ENCODE measurements around the gene ST6GALNAC1. TPM values are rescaled to one million over a fixed set of nuclear protein-coding genes. Genes with fewer than 3 reads are reported as not detected.

The ST6GALNAC1 gene, protein sequence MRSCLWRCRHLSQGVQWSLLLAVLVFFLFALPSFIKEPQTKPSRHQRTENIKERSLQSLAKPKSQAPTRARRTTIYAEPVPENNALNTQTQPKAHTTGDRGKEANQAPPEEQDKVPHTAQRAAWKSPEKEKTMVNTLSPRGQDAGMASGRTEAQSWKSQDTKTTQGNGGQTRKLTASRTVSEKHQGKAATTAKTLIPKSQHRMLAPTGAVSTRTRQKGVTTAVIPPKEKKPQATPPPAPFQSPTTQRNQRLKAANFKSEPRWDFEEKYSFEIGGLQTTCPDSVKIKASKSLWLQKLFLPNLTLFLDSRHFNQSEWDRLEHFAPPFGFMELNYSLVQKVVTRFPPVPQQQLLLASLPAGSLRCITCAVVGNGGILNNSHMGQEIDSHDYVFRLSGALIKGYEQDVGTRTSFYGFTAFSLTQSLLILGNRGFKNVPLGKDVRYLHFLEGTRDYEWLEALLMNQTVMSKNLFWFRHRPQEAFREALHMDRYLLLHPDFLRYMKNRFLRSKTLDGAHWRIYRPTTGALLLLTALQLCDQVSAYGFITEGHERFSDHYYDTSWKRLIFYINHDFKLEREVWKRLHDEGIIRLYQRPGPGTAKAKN
- total RNA-seq = 1 to 10 TPM in 1 of 2 donors, under 1 TPM in 1; 0.44 to 1.8 TPM

DNA sequence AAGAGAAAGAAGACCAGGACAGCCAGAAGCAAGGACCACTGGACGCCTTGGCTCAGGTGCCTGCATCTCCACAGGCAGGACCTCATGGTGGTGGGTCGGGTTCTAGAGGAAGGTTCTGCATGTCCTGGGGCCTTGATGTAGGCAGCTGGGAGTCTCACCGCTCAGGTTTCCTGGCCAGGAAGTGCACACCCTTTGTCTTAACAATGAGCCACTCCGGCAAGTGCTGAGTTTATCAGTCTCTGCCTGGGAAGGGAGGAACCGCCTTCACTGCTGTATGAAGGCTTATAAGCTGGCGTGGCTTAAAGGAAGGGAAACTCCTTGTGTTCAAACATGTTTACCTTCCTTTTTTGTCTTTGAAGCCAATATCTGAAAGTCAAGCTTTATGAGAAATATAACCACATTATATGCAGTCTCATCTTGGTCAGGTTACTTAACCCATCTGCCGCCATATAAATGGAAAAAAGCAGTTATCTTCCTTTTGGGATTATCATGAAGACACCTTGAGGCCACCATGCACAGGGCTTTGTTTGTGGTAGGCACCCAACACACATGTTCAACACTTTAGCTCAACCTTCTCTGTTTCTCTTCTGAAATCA lies at the start of gene ST6GALNAC1:
Gene ST6GALNAC1 (minus strand): TSS at position 205 of the 596 bp plus-strand sequence. CDS start 119 bp downstream, at position 86.
- Mint-ChIP-seq H3K27ac (no peak within 1 kb of the TSS), H3K4me1 (ENCODE audit: low read depth) (peaks cover 22% of the 10 kb centered on the region), H3K36me3 (ENCODE audit: insufficient read depth in 2 of 2) (peaks cover 0 to 4% of the 10 kb centered on the region in 2 donors), H3K9me3 (no peaks in the 10 kb centered on the region), H3K27me3 (ENCODE audit: low read depth) (no peaks in the 10 kb centered on the region), H3K4me3 (peak within 1 kb of the TSS; percentile 28 to 68)
- peak; percentile 44 to 65 for ATAC-seq (replicated peaks in 1 of 2)
- peak in 1 of 2 donors; percentile 20 for DNase-seq

DNA sequence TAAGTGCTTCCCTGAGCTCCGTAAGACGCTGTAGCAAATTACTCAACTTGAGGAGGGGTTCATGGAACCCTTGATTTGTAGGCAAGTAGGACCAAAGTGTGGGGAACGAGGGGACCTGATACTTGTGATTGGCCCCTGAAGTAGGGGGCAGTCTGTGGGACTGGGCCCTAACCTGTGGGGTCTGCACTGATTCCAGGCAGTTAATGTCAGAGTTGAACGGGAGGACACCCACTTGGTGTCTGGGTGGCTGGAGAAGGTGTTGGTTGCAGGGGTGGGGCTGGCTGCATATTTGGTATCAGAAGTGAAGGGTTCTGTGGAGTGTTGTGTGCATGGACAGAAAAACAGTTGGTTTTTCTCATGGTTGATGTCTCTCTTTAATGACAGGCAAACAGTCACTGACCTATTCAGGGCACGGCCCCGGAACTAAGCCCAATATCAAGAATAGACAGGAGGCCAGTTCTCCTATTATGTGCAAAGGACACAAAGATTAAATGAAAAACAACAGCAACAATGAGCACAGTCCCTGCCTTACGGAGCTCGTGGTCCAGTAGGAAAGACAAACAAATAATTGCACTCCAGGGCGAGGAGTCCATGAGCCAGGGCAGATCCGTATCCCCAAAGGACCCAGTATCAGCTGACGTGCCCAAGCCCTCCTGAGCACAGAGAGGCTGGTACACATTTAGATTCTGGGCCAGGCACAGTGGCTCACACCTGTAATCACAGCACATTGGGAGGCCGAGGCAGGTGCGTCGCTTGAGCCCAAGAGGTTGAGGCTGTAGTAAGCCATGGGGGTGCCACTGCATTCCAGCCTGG lies 48.0 kb upstream of the ST6GALNAC1 start:
- no peaks in the 10 kb centered on the region for H3K36me3 Mint-ChIP-seq (ENCODE audit: insufficient read depth in 2 of 2)
- no peak overlapping the region for H3K27ac Mint-ChIP-seq
- no peaks in the 10 kb centered on the region for H3K27me3 Mint-ChIP-seq (ENCODE audit: low read depth)
- peaks cover 6% of the 10 kb centered on the region for H3K4me1 Mint-ChIP-seq (ENCODE audit: low read depth)
- no peaks in the 10 kb centered on the region for H3K9me3 Mint-ChIP-seq
- H3K4me3 Mint-ChIP-seq = no peak overlapping the region
- ATAC-seq (replicated peaks in 1 of 2) (no peak), DNase-seq (no peak)

DNA sequence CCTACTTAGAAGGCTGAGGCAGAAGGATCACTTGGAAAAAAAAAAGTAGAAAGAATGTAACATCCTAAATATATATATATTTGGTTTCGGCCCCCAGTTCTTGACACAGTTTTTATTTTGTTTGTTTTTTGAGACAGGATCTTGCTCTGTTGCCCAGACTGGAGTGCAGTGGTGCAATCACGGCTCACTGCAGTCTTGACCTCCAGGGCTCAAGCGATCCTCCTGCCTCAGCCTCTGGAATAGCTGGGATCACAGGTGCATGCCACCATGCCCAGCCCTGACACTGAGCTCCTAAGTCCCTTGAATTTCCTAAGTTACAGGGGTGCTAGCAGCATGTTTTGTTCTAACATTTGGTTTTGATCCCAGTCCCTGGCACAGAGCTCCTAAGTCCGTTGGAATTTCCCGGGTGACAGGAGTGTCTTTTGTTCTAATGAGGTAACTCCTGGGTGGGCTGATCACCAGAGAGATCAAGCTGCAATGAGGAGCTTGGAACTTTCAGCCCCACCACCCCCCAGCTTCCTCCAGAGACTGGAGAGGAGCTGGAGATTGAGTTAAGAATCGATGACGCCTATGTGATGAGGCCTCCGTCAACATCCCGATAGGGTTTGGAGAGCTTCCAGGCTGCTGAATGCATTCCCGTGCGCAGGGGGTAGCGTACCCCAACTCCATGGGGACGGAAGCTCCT lies 47.2 kb upstream of the ST6GALNAC1 start:
- ATAC-seq (replicated peaks in 1 of 2) (no peak), DNase-seq (no peak)
- Mint-ChIP-seq H3K4me3 (no peak overlapping the region), H3K9me3 (no peaks in the 10 kb centered on the region), H3K27me3 (ENCODE audit: low read depth) (no peaks in the 10 kb centered on the region), H3K36me3 (ENCODE audit: insufficient read depth in 2 of 2) (no peaks in the 10 kb centered on the region), H3K4me1 (ENCODE audit: low read depth) (peaks cover 4% of the 10 kb centered on the region), H3K27ac (no peak overlapping the region)

DNA sequence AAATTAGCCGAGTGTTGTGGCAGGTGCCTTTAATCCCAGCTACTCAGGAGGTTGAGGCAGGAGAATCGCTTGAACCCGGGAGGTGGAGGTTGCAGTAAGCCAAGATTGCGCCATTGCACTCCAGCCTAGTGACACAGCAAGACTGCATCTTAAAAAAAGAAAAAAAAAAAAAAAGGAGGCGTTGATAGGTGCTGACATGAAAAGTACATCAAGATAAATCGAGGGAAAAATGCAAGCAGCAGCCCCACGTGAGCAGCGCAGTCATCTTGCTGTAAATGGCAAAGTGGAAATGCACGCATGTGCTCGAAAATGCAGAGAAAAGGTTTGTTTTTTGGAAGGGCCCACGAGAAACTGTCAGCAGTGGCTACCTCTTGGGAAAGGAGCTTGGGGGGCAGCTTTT lies 46.3 kb upstream of the ST6GALNAC1 start:
- H3K4me3 Mint-ChIP-seq = no peak overlapping the region
- no peaks in the 10 kb centered on the region for H3K36me3 Mint-ChIP-seq (ENCODE audit: insufficient read depth in 2 of 2)
- H3K27ac Mint-ChIP-seq = no peak overlapping the region
- ATAC-seq (replicated peaks in 1 of 2) (no peak), DNase-seq (no peak)
- no peaks in the 10 kb centered on the region for H3K4me1 Mint-ChIP-seq (ENCODE audit: low read depth)
- H3K27me3 Mint-ChIP-seq (ENCODE audit: low read depth) = no peaks in the 10 kb centered on the region
- no peaks in the 10 kb centered on the region for H3K9me3 Mint-ChIP-seq

DNA sequence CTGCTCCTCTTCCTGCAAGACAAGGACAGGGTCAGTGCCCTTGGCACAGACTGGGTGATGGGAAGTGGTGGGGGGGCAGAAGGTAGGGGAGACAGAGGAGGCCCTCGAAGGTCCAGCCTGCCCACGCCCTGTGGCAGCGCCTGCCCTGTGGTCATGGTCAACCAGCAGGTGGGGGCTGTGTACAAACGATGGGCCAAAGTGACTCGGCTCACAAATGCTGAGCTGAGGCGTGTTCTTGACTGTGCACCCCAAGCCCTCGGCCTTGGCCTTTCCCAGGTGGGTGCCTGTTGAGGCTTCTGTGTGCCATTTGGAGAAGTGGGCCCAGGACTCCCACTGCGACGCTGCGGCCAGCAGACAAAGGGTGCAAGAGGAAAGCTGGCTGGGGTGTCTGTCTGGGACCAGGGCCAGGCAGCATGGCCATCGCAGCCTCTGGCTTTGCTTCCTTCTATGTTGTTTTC lies 44.6 kb upstream of the ST6GALNAC1 start:
- no peaks in the 10 kb centered on the region for H3K27me3 Mint-ChIP-seq (ENCODE audit: low read depth)
- H3K36me3 Mint-ChIP-seq (ENCODE audit: insufficient read depth in 2 of 2) = no peaks in the 10 kb centered on the region
- ATAC-seq (replicated peaks in 1 of 2) (no peak), DNase-seq (no peak)
- no peaks in the 10 kb centered on the region for H3K4me1 Mint-ChIP-seq (ENCODE audit: low read depth)
- H3K9me3 Mint-ChIP-seq = no peaks in the 10 kb centered on the region
- no peak overlapping the region for H3K27ac Mint-ChIP-seq
- no peak overlapping the region for H3K4me3 Mint-ChIP-seq

DNA sequence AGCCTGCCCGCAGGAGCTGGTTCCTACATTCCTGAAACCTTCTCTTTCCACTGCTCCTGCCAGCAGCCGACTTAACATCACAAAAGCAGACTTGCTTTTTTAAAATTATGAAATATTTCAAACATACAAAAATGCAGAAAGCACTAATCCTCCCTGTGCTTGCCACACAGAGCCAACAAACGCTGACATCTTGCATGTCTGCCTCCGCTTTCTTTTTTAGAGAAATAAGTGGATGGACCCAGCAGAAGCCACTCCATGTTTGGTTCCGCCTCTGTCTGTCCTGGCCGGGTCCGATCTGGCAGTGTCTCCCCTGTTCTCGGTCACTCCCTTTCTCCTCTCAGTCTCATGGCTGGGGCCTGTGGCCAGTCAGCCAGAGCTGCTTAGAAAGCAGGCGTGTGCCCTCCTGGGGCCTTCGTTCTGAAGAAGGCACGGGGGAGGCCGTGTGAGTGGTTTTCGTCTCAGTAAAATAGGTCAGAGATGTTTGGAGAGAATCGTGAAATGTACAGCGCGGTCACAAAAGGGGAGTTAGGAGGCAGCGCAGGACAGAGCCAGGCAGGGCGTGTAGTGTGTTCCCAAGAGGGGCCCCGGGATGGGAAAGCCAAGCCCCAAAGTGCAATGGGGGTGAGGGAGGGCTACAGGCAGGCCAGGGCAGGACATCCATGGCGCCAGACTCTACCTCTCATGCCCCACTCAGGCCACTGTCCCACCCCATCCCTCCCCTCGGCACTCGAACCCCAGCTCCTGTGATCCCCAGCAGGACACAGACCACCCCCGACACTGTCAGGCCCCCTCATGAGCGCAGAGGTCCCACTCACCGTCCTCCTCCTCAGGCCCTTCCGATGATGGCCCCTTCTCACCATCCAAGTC lies 44.0 kb upstream of the ST6GALNAC1 start:
- no peak overlapping the region for H3K27ac Mint-ChIP-seq
- no peaks in the 10 kb centered on the region for H3K4me1 Mint-ChIP-seq (ENCODE audit: low read depth)
- no peaks in the 10 kb centered on the region for H3K9me3 Mint-ChIP-seq
- DNase-seq (no peak), ATAC-seq (replicated peaks in 1 of 2) (no peak)
- no peak overlapping the region for H3K4me3 Mint-ChIP-seq
- H3K27me3 Mint-ChIP-seq (ENCODE audit: low read depth) = no peaks in the 10 kb centered on the region
- H3K36me3 Mint-ChIP-seq (ENCODE audit: insufficient read depth in 2 of 2) = no peaks in the 10 kb centered on the region

DNA sequence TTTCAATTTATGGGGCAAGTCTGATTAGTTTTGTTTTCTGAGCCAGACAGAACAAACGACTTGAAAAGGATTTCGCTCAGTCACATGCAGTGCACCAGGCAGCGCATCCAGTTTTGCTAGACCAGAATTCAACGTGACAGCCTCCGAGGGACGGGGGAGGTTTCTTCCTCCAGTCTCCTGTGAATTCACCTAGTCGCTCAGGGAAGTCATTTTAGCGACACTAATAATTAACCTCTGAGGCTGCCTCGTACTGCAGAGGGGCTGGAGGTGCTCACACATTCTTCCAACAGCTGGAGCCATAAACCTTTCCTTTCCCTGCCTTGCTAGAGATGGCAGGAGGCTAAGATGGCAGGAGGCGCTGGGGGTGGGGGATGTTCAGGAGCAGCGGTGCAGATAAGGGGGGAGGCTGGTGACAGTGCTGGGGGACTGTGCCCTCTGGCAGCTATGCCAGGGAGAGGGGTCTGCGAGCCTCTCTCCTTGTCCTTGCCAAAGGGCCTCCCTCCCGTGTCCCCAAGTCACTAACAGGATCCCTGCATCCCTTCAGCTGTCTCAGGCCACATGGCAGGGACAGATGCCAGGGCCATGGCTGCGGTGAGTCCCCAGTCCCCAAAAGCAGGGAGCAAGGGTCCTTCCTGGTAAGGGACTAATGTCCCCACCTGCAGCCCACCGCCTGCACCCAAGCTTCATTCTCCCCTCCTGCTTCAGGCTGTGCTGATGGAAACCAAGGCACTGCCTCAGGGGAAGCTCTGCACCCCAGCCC lies 43.2 kb upstream of the ST6GALNAC1 start:
- Mint-ChIP-seq H3K4me3 (no peak overlapping the region), H3K27me3 (ENCODE audit: low read depth) (no peaks in the 10 kb centered on the region), H3K9me3 (no peaks in the 10 kb centered on the region), H3K27ac (no peak overlapping the region), H3K4me1 (ENCODE audit: low read depth) (no peaks in the 10 kb centered on the region), H3K36me3 (ENCODE audit: insufficient read depth in 2 of 2) (no peaks in the 10 kb centered on the region)
- DNase-seq = no peak
- ATAC-seq (replicated peaks in 1 of 2) = no peak

DNA sequence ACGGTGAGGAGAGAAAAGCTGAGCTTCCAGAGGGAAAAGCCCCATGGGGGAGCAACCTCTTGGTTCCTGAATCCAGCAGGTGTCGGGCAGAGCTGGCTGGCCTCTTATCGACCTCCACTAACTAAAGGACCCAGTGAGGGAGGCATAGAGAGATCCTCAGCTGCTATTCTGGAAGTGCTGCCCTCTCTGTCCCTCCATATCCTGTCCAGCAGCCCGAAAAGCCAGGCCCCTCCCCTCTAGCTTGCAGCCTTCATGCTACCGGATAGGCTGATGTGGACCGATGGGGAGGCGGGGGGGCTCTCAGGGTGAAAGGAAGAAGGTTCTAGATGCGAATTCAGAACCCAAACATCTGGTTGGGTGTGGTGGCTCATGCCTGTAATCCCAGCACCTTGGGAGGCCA lies 42.3 kb upstream of the ST6GALNAC1 start:
- ATAC-seq (replicated peaks in 1 of 2) (no peak), DNase-seq (no peak)
- H3K9me3 Mint-ChIP-seq = no peaks in the 10 kb centered on the region
- no peaks in the 10 kb centered on the region for H3K27me3 Mint-ChIP-seq (ENCODE audit: low read depth)
- no peaks in the 10 kb centered on the region for H3K36me3 Mint-ChIP-seq (ENCODE audit: insufficient read depth in 2 of 2)
- H3K27ac Mint-ChIP-seq = no peak overlapping the region
- no peak overlapping the region for H3K4me3 Mint-ChIP-seq
- H3K4me1 Mint-ChIP-seq (ENCODE audit: low read depth) = peaks cover 7% of the 10 kb centered on the region

DNA sequence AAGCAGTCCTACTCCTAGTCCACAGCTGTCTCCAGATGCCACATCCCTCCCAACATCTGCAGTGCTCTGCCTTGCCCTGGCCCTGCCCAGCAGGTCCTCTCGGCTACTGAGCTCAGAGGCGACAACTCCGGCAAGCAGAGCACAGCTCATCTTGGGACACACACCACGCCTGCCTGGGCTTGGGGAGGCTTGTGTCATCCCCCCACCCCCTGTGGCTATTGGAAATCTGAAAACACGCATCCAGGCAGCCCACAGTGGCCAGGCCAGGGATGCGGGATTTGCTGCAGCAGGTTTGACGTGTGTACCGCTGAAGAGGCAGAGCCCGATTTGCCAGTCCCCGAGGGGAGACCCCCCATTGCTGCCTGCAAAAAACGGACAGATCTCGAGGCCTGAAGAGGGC lies 41.8 kb upstream of the ST6GALNAC1 start:
- Mint-ChIP-seq H3K27ac (no peak overlapping the region), H3K27me3 (ENCODE audit: low read depth) (no peaks in the 10 kb centered on the region), H3K36me3 (ENCODE audit: insufficient read depth in 2 of 2) (no peaks in the 10 kb centered on the region), H3K4me1 (ENCODE audit: low read depth) (peaks cover 7% of the 10 kb centered on the region), H3K9me3 (no peaks in the 10 kb centered on the region), H3K4me3 (no peak overlapping the region)
- DNase-seq (no peak), ATAC-seq (replicated peaks in 1 of 2) (no peak)

DNA sequence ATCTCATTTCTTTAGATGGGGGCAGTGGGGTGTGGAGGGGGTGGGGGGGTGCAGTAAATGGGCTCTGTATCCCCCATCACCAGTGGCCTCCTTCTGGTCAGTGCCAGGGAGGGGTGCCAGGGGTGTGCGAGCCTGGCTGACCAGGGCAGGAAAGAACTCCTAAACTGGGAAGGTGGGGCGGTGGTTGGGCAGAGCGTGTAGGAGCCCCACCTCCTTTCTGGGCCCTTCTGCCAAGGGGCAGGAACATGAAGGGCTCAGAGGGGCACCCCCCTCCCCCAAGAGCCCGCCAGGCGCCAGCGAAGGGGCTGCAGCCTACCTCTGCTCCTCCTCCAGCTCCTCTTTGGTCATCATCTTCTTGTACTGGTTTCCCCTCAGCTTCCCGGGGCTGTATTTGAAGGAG lies 41.2 kb upstream of the ST6GALNAC1 start:
- Mint-ChIP-seq H3K27me3 (ENCODE audit: low read depth) (no peaks in the 10 kb centered on the region), H3K4me1 (ENCODE audit: low read depth) (peaks cover 7% of the 10 kb centered on the region), H3K27ac (no peak overlapping the region), H3K36me3 (ENCODE audit: insufficient read depth in 2 of 2) (no peaks in the 10 kb centered on the region), H3K9me3 (no peaks in the 10 kb centered on the region), H3K4me3 (no peak overlapping the region)
- ATAC-seq (replicated peaks in 1 of 2) (no peak), DNase-seq (no peak)

DNA sequence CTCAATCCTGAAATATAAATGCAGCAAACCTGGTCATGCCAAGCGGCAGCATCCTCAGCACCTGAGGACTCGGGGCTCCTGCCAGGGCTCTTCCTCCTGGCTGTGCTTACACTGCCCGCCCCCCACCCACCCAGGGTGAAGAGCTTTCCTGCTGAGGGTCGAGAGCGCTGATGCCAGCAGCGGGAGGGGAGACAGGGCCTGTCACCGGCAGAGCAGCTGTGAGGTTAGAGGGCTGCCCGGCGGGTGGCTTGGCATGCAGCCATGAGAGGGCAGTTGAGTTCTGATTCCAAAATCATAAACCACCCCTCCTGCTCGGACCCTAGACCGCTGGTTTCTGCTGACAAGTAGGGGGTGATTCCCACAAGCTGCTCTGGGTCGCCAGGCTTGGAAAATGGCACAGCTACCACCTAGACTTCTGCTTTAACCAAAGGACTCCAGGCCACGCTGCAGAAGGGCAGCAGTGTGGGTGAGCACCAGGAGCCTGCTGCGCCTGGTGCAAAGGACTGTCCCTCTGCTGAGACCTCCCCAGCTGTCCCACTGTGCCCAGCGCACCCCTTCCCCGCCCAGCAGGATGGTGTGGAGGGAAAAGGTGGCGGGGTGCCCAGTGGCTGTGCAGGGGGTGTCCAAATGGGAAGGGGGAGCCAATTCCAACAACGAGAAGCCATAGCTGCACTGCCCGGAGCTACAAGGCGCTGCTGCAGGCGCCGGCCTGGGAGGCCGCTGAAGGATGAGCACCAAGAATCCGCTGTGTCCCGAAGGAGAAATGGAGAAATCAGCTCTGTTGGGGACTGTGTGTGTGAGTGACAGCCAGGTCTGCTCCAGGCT lies 40.6 kb upstream of the ST6GALNAC1 start:
- DNase-seq = no peak

More for the DNA sequence above, 40.6 kb upstream of the ST6GALNAC1 start:
- H3K4me3 Mint-ChIP-seq = no peak overlapping the region
- no peak for ATAC-seq (replicated peaks in 1 of 2)
- H3K27me3 Mint-ChIP-seq (ENCODE audit: low read depth) = no peaks in the 10 kb centered on the region
- H3K36me3 Mint-ChIP-seq (ENCODE audit: insufficient read depth in 2 of 2) = no peaks in the 10 kb centered on the region
- H3K9me3 Mint-ChIP-seq = no peaks in the 10 kb centered on the region
- H3K27ac Mint-ChIP-seq = no peak overlapping the region
- peaks cover 7% of the 10 kb centered on the region for H3K4me1 Mint-ChIP-seq (ENCODE audit: low read depth)

Measured in activated T-cell treated with anti-CD3 and anti-CD28 coated beads, Interleukin-2, amount 50 U/mL, for 72 hours (primary cell).